GM19328 (cell line): Measurements from ENCODE around the gene ARHGAP8.

Experiments used
- ATAC-seq: cut with Tn5 transposase; IDR thresholded peaks from one replicate; pipeline ENCODE4 v1.9.1; 2021; ENCODE audit warnings: mild to moderate bottlenecking, moderate library complexity; ENCODE audit not compliant: unreplicated experiment

ARHGAP8 gene

GRCh38 chr22:44724416-44724815 is 28.0 kb upstream of the ARHGAP8 start:
- ATAC-seq, result no peak

GRCh38 chr22:44724859-44725258 is 27.5 kb upstream of the ARHGAP8 start:
- no peak for ATAC-seq

GRCh38 chr22:44726439-44726838 is 25.9 kb upstream of the ARHGAP8 start:
- ATAC-seq, result no peak

- ATAC-seq, result no peak
Observed at GRCh38 chr22:44727148-44727547, 25.2 kb upstream of the ARHGAP8 start.

GRCh38 chr22:44727709-44728108 is 24.7 kb upstream of the ARHGAP8 start:
- no peak for ATAC-seq

- no peak for ATAC-seq
Observed at GRCh38 chr22:44728761-44729324, 23.5 kb upstream of the ARHGAP8 start.

GRCh38 chr22:44729391-44730021 is 22.9 kb upstream of the ARHGAP8 start:
- no peak for ATAC-seq

DNA sequence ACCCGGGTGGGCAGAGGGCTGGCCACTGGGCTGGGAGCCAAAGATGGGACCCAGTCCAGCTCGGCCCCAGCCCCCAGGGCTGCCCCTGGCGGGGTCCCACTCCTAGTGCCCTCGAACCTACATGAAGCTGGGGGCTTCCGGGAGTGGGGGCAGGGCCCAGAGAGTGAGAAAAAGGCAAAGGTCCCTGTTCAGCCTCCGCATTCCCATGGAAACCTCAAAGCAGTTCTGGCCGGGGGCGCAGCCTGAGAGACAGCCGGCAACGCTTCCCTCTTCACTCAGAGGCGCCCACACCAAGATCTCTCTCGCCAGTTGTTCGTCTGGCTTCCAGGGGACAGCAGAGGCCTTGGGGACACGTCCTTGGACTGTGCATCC is 22.4 kb upstream of the ARHGAP8 start:
- ATAC-seq, result no peak

GRCh38 chr22:44730490-44731356 is 21.7 kb upstream of the ARHGAP8 start:
- no peak for ATAC-seq

DNA sequence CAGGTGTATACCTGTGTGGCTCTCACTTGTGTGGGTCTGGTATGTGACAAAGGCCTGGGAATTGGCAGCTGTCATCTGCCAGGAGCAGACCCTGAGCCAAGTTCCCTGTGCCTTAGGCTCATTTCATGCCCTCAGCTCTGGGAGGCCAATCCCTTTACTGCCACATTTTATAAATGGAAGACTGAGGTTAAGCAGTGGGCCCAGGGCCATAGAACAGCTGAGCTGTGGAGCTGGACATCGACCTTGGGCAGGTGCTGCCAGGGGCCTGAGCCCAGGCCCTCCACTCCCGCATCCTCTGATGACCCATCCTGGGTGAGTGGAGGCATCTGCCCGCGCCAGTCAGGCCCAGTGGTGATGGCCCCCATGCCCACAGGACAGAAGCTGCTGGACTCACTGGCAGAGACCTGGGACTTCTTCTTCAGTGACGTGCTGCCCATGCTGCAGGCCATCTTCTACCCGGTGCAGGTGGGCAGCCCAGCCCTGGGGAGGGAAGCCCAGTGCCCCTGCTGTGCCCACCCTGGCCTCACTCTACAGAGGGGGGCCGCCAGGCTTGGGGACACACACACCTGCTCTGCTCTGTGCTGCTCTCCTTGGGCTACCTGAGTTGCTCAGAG is 20.9 kb upstream of the ARHGAP8 start:
- ATAC-seq, result no peak

GRCh38 chr22:44732017-44732561 is 20.3 kb upstream of the ARHGAP8 start:
- ATAC-seq, result no peak

- no peak for ATAC-seq
Observed at GRCh38 chr22:44732661-44733060, 19.7 kb upstream of the ARHGAP8 start.

- ATAC-seq, result no peak
Observed at GRCh38 chr22:44733426-44734106, 18.8 kb upstream of the ARHGAP8 start.

DNA sequence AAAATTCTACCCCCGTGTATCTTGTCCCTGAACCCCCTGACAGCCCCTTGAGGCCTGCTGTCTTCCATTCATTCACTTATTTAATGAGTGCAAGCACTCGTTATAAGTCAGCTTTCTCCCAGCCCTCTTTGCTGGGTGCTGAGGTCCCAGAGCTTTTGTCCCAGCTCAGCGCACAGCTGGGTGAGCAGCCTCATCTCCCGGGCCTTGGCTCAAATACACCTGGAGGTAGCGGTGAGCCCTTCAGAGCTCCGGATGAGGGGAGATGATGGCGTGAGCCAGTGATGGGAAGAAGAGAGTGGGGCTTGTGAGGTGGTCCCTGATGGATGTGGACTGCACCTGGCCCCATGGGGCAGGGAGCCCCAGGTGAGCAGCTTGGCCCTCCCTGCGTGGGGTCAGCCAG is 18.1 kb upstream of the ARHGAP8 start:
- ATAC-seq, result no peak

- no peak for ATAC-seq
Observed at GRCh38 chr22:44734801-44735517, 17.4 kb upstream of the ARHGAP8 start.

- no peak for ATAC-seq
Observed at GRCh38 chr22:44735518-44736428, 16.6 kb upstream of the ARHGAP8 start.

- ATAC-seq, result no peak
Observed at GRCh38 chr22:44736581-44737405, 15.6 kb upstream of the ARHGAP8 start.
